T-helper 2 cell (primary cell): ENCODE measurements around the gene UMPS.

Experiments used
- DNase-seq, 5 experiments: peaks; one replicate each; pipeline versions ENCODE4 v3.0.0 to v3.0.0-alpha.2; 2012 to 2022

The UMPS gene

DNA sequence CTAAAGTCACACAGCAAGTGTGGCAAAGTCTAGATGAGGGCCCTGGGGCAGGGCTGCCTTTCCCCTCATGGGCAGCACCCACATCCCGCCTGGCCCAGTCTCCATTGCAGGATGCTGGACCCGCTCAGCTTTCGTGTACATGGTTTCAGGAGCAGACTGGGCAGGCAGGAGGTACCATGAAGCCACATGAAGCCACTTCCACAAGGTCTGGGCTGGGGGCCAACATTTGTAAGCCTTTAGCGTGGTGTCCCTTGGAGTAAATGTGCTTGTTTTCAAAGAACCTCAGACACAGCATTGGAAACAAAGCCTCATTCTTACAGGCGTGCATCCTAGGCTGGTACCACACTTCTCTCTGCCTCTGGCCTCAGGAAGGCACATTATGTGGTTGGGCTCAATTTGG is 34.5 kb downstream of the UMPS start:
- no peak for DNase-seq

DNA sequence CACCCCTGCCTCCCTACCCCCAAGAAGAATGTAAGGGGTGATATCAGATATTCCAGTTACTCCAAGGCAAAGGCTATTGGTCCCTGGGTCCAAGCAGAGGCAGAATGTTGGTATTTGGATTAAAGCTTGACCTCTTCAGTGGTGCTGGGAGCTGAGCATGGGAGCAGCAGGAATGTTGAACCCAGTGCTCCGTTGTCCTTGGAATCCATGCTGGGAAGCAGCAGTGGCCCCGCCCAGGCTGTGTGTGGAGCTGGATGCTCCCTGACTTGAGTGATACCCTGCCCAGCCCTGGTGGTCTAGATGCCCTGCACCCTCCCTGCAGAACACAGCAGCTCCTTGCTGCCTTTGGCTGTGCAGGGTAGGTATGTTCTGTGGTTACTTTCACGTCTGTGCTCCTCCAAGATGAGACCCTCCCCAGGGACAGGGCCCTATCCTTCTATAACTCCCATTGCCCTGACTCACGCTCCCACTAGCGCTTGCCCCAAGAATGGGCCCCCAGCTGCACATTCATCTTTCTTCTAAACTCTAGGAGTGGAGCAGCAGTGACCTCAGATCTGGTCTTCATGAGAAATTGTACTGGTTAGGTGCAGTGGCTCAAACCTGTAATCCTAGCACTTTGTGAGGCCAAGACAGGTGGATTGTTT is 35.1 kb downstream of the UMPS start:
- no peak for DNase-seq

DNA sequence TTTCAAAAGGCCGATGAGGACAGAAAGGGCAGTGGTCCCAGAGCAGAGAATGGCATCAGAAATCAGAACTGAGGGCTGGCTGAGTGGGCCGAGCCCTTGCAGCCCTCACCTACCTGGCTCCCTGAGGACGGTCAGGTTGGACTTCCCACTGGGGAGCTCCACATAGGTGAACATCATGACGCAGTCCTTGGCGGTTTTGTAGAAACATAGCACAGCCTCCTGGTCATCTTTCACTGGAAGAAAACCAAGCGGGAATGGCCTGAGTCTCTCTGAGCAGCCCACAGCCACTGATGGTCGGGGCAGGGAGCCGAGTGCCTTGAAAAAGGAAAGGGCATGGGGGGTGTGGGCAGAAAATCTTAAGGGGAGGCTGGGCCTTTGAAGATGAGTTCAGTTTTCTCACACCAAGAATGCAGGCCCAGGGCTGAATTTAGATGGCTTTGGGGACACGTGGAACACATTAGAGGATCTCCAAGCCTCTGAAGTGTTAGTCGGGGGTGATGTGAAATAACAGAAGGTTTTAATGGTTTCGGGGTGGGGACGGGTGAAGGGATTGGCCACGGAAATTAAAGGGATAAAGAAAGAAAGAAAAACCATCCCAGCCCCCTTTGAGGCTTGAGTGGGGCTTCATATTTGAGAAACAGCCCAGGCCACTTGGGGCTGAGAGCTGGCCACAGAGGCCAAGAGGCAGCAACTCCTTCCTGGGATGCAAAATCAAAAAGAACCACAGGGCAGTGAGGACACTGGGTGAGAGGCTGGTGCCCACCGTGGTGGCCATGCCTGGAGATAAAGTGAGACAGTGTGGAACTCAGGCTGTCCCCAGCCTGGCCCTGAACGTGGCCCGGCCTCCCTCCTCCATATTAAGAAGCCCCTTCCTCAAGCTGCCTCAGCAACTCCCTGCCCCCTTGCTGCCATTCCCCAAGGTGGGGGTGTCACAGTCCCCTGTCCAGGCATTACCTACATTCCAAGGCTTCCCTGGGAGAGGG is 36.2 kb downstream of the UMPS start:
- DNase-seq, result no peak

DNA sequence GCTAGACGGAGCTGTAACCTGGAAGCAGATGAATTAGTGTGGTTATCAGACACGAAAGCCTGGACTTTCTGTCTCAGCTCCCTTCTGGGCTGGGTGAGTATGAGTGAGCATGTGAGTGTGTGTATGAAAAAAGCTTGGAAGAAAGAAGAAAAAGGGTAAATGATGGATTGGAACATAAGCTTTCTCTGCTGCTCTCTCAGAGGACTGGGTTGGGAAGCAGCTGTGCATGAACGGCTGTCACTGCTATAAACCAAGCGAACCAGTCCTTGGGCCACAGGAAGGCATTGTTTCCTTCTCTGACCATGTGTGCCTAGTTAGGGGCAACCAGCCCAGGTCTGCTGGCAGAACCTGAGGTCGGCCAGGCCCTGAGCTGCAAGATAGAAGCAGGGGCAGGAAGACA is 37.0 kb downstream of the UMPS start:
- DNase-seq, result no peak

GRCh38 chr3:124767691-124768090 is 37.4 kb downstream of the UMPS start:
- no peak for DNase-seq

DNA sequence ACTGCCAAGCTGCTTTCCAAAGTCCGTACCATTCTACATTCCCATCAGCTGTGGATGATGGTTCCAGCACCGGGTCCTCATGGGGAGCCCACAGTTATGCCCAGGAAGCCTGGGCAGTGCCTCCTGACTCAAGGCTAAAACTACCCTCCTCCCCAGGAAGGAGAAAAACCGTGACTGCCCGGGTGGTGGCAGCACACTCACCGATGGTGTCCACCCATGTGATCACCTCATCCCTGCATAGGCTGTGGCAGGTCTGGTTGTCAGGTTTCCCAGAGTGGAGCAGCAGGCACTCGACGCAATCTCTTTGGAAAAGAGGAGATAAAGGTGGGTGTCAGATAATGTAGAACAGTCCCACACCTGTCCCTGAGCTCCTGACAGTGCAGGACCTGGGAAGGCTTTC is 38.6 kb downstream of the UMPS start:
- DNase-seq, result no peak

- no peak for DNase-seq
Measured at GRCh38 chr3:124769462-124769861, 39.2 kb downstream of the UMPS start.

DNA sequence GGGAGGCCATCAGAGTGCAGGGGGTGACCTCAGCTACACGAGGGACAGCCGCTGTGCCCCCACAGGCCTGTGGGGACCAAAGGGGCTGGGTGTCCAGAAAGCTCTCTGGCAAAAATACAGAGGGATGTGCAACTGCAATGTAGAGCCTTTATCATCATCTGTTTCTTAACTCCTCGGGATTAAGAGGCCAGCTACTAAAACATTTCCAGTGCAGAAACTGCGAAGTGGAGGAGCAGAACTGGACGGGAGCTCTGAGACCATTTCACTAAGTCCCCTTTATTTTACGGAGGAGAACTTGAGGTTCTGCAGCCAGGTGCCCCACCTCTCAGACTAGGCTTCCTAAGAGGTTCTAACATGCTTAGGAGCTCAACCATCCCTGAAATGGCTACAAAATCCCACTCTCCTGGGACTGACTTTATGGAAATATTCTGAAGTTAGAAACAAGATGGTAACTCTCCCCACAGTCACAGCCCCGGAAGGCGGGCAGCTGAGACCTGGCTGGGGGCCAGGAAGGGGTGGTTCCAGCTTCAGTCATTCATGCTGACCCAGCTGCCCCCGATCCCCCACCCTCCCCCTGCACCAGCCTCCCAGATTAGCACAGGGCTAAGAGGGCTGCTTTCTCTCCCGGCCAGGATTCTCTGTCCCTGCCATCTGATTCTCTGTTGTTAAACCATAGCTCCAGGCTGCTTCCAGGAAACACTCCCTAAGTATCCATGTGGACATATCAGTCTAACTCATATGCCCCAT is 40.3 kb downstream of the UMPS start:
- no peak for DNase-seq

- no peak for DNase-seq
Measured at GRCh38 chr3:124771083-124771445, 40.8 kb downstream of the UMPS start.

DNA sequence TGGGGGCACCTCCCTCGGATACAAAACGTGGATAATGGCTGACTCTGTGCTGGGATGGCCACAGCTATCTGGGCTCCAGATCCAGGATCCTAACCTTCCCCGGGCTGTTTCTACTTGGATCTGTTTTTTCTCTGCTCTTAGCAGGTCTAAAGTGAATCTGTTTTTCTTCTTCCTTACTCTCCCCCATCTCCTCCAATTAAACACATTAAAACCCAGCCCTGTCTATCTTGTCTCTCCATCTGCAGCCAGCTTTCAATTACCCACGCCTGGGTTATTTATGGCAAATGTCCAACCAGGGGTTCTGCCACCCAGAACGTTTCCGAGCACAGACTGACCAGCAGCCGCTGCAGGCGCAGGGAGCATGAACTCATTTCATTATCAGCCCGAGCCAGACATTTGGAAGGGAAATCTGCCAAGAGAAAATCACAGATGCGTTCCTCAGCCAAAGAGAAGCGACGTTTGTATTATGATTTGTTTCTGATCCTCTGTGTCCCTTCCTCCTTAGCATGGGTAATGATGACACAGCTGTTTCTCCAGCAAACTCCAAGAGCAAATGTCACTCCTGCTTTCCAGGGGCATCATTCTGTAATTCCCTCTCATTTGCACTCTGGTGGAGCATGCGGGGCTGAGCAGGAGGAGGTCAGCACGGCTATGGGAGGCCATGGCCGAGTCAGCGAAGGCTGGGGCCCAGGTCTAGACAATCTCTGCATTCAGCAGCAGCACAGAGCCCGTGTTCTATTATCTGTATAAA is 42.0 kb downstream of the UMPS start:
- DNase-seq, result no peak

DNA sequence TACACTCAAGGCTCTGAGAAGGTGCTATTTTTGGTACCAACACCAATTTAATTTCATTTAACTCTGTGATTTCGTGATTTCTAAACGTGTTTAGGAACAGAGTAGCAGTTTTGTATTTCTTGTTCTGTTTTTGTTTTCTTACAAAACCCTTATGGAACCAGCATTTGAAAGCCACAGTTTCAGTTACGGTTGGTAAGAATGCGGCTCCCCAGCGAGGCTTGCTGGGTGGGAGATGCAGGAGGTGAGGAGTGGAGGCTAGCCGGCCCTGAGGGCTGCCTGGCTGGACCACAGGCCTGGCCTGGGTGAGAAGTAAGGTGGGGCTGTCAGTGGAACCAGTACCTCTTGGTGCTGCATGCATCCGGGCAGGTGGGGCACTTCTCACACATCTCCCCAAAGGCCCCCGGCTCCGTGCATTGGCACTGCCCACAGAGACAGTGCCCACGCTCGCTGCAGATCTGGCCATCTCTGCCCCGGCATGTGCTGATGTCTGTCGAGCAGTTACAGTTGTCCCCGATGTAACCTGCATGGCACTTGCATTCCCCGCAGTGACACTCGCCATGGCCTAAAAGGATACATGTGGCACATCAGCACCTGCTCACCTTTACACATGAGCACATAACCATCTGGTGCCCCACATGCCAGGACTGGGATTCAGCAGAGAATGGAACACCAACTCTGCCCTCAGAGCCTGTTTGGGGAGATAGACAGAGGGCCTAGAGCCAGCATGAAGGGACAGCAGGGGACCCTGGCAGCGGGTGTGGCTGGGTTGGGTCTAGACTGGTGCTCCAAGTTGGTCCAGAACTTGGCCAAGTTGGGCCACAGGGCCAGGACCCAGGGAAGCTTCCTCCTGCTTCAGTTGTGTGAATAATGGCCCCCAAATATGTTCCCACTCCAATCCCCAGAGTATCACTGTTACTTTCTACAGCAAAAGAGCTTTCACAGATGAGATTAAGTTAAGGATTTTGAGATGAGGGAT is 43.4 kb downstream of the UMPS start:
- DNase-seq, result no peak

- no peak for DNase-seq
Measured at GRCh38 chr3:124774327-124774718, 44.1 kb downstream of the UMPS start.

DNA sequence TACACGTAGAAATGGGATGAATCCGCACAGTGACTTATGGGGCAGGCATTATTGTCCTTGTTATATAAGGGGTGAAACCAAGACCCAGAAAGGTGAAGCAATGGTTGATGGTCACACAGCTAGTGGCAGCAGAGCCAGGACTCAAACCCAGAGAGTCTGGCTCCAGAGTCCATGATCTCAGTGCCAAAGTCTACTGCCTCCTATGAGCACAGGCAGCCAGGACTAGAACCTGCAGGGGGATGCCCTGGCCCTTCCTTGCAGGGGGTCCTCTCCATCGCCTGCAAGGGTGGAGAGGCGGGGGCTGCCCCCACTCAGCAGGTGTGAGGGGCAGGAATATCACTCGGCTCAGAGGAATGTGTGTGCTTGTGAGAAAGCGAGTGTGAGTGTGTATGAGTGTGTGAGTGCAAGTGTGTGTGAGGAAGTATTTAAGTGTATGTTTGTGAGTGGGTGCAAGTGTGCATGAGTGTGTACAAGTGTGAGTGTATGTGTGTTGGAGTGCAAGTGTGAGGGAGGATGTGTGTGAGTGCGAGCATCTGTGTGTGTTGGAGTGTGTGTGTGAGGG is 44.7 kb downstream of the UMPS start:
- no peak for DNase-seq

DNA sequence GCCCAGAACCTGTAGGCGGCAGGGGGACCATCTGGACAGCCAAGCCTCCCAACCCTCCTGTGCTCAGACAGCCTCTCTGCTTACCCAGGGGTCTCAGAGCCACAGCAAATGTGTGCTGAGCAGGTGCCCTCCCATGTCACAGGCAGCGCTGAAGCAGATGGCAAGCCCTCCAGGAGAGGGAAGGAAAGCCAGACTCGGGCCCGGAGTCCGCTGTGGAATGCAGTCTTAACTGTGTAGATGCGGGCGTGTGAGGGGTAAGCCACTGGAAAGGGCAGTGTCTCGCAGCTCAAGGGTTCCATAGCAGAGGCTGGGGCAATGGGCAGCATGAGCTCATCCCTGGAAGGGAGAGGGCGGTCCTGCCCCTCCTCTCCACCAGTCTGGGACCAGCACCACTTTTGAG is 45.6 kb downstream of the UMPS start:
- no peak for DNase-seq

DNA sequence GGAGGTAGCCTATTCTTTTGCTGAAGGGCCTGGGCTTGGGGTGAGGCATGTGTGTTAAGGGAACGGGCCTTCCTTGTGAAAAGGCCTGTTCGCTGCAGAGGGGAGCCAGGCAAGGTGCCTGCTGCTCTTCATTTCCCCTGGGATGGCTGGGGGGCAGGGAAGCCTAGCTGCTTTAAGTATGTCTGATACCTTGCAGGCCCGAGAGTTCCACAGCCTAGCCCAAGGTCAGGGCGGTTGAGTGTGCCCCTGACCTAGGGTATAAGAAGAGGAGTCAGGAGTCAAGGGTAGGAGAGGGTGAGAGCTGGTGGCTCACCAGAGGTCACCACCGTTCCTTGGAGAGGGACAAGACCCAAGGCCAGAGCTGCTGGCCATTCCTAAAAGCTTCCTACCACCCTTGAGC is 46.6 kb downstream of the UMPS start:
- no peak for DNase-seq

DNA sequence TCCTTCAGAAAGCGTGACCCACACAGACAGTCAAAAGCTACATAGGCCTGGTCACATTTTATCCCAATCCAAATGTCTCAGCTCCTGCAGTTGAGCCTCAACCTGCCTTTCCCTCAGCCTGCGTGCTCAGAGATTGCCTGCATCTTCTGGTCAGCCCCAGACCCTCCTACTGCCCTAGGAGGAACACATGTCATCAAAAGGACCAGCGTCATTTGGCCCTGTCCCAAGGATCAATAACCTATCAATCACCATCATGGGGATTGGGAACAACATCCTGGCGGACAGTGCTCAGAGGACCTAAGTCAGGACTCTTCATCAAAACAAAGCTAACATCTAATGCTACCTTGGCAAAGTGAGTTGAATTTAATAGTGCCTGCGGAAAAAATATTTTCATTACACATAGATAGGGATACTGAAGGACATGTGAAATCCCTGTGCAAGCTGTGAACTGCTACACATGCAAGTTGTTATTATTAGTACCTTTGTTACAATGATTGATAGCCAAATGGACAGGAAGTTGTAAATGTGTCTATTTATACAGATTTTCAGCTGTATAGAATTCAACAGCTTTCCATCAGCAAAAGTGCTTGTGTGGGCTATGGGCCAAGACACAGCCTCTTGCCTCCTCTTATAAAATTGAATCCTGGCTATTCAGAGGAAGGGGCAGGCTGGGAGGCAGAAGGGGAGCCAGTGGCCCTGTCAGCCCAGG is 47.7 kb downstream of the UMPS start:
- DNase-seq, result no peak

DNA sequence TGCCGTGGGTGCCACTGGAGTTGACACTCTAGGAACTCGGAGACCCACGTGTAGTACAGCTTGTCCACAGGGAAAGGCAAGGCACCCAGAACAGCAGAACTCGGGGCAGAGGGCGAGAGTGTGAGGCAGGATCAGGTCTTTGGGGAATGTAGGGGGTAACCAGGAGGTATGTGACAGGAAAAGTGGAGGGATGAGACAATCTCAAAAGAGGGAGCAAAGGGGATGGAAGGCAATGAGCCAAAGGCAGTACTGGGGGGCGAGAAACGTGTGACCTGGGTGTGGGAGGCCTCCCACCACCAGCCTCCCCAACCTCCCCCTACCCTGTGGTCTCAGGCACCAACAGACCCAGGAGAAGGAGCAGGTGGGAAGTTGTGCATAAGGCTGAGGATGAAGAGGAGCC is 48.9 kb downstream of the UMPS start:
- no peak for DNase-seq

DNA sequence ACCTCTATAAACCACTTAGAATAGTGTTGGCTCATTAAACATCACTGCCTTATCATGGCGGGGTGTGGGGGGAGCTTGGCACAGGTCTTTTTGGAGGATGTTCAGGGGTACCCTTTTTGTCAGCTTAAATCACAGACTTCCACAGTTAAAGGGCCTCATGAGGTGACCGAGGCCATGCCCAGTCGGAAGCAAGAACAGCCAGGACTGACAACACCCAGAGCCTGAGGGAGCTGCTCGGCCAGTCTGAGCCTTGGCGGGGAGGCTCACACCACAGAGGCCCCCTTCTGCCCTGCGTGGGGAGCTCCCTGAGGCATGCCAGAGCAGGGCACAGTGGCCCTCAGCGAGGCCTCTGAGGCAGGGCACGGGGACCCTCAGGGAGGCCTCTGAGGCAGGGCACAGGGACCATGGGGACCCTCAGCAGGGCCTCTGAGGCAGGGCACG is 49.5 kb downstream of the UMPS start:
- DNase-seq, result no peak

DNA sequence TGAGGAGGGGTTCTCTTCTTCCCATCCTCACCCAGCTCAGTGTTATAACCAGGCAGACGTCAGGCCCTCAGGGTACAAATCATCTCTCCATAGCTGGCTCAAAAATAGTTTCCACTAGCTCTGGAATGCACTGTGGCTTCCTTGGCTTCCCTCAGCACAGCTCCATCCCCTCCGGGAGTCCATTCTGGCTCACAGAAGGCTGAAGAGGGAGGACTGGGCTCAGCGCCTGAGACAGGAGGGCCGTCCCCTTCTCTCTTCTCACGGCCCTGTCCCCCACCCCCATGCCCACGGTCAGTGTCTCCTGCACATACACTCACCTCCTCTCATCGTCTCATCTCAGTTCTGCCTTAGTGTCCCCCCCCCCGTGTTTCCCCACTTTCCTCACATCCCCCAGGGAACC is 50.1 kb downstream of the UMPS start:
- DNase-seq, result no peak

DNA sequence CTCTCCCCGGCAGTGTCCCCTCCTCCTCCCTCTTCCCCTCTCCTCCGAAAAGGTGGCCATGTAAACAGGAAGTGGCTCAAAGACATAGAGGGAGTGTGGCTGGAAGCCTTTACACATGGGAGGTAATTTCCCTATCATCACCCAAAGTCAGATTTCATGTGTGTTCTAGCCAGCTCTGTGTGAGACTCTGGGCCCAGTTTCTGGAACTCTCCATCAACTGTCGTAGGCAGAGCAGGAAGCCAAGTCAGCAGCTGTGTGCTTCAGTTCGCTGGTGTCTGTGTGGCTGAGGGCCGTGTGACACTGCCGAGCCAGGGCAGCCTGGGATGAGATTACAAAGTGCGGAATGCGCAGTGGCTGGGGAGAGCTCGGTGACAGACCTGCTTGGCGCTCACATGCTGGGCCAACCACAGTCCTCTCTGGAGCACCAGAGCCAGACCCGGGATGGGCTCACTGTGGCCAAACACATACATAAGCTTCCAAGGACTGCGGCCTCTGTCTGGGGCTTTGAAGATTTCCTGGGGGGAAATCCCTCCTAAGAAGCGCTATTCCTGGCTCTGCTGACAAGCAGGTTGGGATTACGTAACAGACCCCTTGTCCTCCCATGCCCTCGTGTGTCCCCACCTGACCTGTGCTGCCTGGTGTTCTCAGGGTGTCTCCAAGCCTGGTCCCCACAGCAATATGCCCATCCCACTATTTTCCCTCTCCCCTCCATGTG is 50.7 kb downstream of the UMPS start:
- no peak for DNase-seq
